ENCODE data around the gene FZR1.
A peak's percentile ranks its signal among the peaks of the same experiment; 100 is the strongest.

FZR1 gene

GRCh38 chr19:3544742-3545668, 38.9 kb downstream of the FZR1 start:
- DNase-seq = peak; percentile 90
- Mint-ChIP-seq H3K36me3 (ENCODE audit: low read depth) (peaks cover 55% of the 10 kb centered on the region), H3K4me1 (ENCODE audit: low read depth) (peaks cover 9% of the 10 kb centered on the region), H3K9me3 (no peaks in the 10 kb centered on the region), H3K27ac (peak overlapping the region; percentile 87), H3K4me3 (peak overlapping the region; percentile 27), H3K27me3 (no peaks in the 10 kb centered on the region)

DNA sequence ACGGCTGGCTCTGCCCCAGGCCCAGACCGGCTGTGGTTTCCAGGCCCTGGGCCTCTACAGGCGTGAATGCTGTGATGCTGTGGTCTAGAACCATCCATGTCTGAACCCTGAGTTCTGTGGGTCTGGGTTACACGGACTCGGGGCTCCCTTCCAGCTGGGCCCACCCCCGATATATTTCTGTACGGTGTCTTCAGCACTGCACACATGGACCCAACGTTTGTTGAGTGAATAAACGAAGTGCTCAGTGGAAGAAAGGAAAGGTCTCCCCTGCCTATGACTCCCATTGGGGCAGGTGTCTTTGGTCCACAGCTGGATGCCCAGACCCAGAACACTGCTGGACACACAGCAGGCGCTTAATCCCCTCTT, 39.5 kb downstream of the FZR1 start:
- H3K4me1 Mint-ChIP-seq (ENCODE audit: low read depth) = peaks cover 9% of the 10 kb centered on the region
- H3K27me3 Mint-ChIP-seq = no peaks in the 10 kb centered on the region
- H3K27ac Mint-ChIP-seq = peak overlapping the region; percentile 87
- H3K36me3 Mint-ChIP-seq (ENCODE audit: low read depth) = peaks cover 57% of the 10 kb centered on the region
- DNase-seq = no peak
- no peaks in the 10 kb centered on the region for H3K9me3 Mint-ChIP-seq
- H3K4me3 Mint-ChIP-seq = no peak overlapping the region

GRCh38 chr19:3546119-3546518, 40.0 kb downstream of the FZR1 start:
- Mint-ChIP-seq H3K4me1 (ENCODE audit: low read depth) (peaks cover 12% of the 10 kb centered on the region), H3K9me3 (no peaks in the 10 kb centered on the region), H3K36me3 (ENCODE audit: low read depth) (peaks cover 61% of the 10 kb centered on the region), H3K27ac (peak overlapping the region; percentile 87), H3K27me3 (no peaks in the 10 kb centered on the region), H3K4me3 (no peak overlapping the region)
- DNase-seq = no peak

- Mint-ChIP-seq H3K4me1 (ENCODE audit: low read depth) (peaks cover 17% of the 10 kb centered on the region), H3K27ac (peak overlapping the region; percentile 14), H3K4me3 (no peak overlapping the region), H3K27me3 (no peaks in the 10 kb centered on the region), H3K36me3 (ENCODE audit: low read depth) (peaks cover 63% of the 10 kb centered on the region), H3K9me3 (no peaks in the 10 kb centered on the region)
- peak; percentile 59 for DNase-seq
Observed at GRCh38 chr19:3547301-3547731, 41.2 kb downstream of the FZR1 start.

DNA sequence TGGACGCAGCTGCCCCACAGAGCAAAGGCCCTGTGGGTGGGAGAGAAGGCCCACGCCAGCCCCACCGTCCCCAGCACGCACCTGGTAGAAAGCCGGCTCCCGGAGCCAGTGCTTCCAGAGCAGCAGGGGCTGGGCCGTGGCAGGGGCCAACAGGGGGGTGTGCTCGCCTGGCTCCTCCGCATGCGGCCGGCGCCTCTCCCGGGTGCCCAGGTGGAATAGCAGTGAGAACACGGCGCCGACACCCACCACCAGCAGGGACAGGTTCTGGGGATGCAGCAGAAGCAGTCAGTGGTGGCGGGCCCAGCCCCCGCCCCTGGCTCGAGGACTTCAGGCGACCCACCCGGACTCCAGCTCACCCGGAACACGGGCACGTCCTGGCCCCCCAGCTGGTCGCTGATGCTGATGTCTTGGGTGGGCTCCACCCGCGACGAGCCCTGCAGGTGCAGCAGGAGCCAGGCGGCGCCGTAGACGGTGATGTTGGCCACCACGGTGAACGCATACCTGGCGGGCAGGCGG, 41.7 kb downstream of the FZR1 start:
- peaks cover 21% of the 10 kb centered on the region for H3K4me1 Mint-ChIP-seq (ENCODE audit: low read depth)
- peaks cover 65% of the 10 kb centered on the region for H3K36me3 Mint-ChIP-seq (ENCODE audit: low read depth)
- H3K27me3 Mint-ChIP-seq = no peaks in the 10 kb centered on the region
- no peaks in the 10 kb centered on the region for H3K9me3 Mint-ChIP-seq
- peak overlapping the region; percentile 14 for H3K27ac Mint-ChIP-seq
- no peak for DNase-seq
- no peak overlapping the region for H3K4me3 Mint-ChIP-seq

DNA sequence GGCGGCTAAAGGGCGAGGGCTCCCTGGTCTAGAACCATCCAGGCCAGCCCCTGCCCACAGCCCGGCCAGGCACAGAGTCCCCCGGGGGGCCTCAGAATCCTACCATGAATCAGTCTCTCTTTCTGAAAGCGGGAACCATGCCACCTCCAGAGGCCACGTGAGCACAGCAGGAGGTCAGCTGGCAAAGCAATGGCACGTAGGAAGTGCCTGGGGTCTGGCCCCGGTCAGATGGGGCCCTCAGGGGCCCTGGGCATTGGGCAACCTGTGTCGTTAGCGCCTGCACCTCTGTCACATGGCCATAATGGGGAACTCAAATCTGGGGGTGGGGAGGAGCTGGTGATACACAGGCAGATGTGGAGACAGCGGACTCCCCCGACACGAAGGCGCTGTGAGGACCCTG, 42.5 kb downstream of the FZR1 start:
- Mint-ChIP-seq H3K27me3 (no peaks in the 10 kb centered on the region), H3K9me3 (no peaks in the 10 kb centered on the region), H3K4me1 (ENCODE audit: low read depth) (peaks cover 25% of the 10 kb centered on the region), H3K27ac (peak overlapping the region; percentile 8), H3K4me3 (no peak overlapping the region), H3K36me3 (ENCODE audit: low read depth) (peaks cover 68% of the 10 kb centered on the region)
- DNase-seq = no peak

DNA sequence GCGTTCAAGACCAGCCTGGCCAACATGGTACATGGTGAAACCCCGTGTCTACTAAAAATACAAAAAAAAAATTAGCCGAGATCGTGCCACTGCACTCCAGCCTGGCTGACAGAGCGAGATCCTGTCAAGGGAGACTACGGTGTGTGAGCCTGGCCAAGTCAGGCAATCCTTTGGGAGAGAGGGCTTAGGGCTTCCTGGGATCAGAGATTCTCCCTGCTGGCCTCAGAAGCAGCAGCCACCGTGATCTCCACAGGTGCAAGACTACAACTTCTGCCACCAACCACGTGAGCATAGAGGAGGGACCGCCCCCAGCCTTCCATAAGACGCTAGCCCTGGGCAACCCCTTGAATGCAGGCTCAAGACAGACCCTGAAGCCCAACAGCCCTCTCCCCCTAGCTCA, 43.7 kb downstream of the FZR1 start:
- no peaks in the 10 kb centered on the region for H3K27me3 Mint-ChIP-seq
- peaks cover 32% of the 10 kb centered on the region for H3K4me1 Mint-ChIP-seq (ENCODE audit: low read depth)
- DNase-seq = no peak
- no peak overlapping the region for H3K4me3 Mint-ChIP-seq
- H3K9me3 Mint-ChIP-seq = no peaks in the 10 kb centered on the region
- peaks cover 69% of the 10 kb centered on the region for H3K36me3 Mint-ChIP-seq (ENCODE audit: low read depth)
- H3K27ac Mint-ChIP-seq = no peak overlapping the region

GRCh38 chr19:3550947-3551791, 45.1 kb downstream of the FZR1 start:
- no peak for DNase-seq
- no peaks in the 10 kb centered on the region for H3K9me3 Mint-ChIP-seq
- peaks cover 37% of the 10 kb centered on the region for H3K4me1 Mint-ChIP-seq (ENCODE audit: low read depth)
- peaks cover 67% of the 10 kb centered on the region for H3K36me3 Mint-ChIP-seq (ENCODE audit: low read depth)
- no peak overlapping the region for H3K4me3 Mint-ChIP-seq
- peak overlapping the region; percentile 76 for H3K27ac Mint-ChIP-seq
- no peaks in the 10 kb centered on the region for H3K27me3 Mint-ChIP-seq

DNA sequence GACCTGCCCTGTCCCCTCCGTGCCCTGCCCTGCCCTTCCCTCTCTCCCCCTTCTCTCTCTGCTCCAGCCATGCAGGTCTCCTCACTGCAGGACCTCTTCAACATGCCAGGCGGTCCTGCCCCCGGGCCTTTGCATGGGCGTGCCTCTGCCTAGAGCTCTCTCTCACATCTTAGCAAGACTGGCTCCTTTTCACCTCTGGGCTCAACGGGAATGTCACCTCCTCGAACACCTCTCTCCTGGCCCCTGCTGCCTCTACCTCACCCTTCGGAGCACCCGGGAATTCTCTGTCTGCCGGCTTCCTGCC, 45.6 kb downstream of the FZR1 start:
- peak overlapping the region; percentile 76 for H3K27ac Mint-ChIP-seq
- peaks cover 68% of the 10 kb centered on the region for H3K36me3 Mint-ChIP-seq (ENCODE audit: low read depth)
- peaks cover 42% of the 10 kb centered on the region for H3K4me1 Mint-ChIP-seq (ENCODE audit: low read depth)
- no peak overlapping the region for H3K4me3 Mint-ChIP-seq
- H3K27me3 Mint-ChIP-seq = no peaks in the 10 kb centered on the region
- DNase-seq = no peak
- no peaks in the 10 kb centered on the region for H3K9me3 Mint-ChIP-seq

- H3K9me3 Mint-ChIP-seq = no peaks in the 10 kb centered on the region
- H3K36me3 Mint-ChIP-seq (ENCODE audit: low read depth) = peaks cover 47% of the 10 kb centered on the region
- H3K4me1 Mint-ChIP-seq (ENCODE audit: low read depth) = peaks cover 48% of the 10 kb centered on the region
- H3K27ac Mint-ChIP-seq = peak overlapping the region; percentile 95
- H3K27me3 Mint-ChIP-seq = no peaks in the 10 kb centered on the region
- peak overlapping the region; percentile 97 for H3K4me3 Mint-ChIP-seq
- no peak for DNase-seq
Observed at GRCh38 chr19:3554254-3555083, 48.4 kb downstream of the FZR1 start.

DNA sequence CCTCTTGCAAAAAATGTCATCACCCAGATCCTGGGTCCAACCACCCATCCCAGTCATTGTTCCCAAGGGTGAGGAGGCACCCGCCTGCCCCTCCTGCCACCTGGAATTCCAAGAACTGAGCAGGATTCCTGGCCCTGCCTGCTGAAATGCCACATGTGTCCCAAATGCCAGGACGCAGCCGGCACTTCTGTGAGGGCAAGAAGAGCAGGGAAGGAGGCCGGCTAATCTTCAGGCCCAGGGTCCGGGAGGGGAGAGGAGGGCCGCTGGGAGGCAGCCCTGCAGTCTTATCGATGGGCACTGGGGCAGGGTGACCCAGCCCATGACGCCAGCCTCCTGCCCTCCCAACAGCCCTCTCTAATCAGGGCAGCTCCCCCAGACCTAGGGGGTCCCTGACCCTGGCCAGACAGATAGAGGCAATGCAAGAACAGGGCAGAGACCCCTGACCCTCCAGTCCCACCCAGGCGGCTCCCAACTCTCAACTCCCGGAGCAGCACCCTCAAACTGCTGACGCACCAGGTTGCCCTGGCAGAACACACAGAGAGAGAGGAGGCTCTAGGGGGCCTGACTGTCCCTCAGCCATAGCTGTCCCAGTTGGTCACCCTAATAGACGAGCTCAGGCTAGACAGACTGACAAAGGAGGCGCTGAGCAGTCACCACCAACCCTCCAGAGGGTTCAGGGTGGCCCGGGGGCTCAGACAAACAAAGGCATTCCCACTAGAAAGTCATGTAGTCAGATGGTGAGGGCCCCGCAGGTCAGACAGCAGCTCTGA, 49.7 kb downstream of the FZR1 start:
- Mint-ChIP-seq H3K27ac (peak overlapping the region; percentile 95), H3K4me1 (ENCODE audit: low read depth) (peaks cover 47% of the 10 kb centered on the region), H3K9me3 (no peaks in the 10 kb centered on the region), H3K27me3 (no peaks in the 10 kb centered on the region), H3K36me3 (ENCODE audit: low read depth) (peaks cover 36% of the 10 kb centered on the region), H3K4me3 (peak overlapping the region; percentile 97)
- DNase-seq = no peak

DNA sequence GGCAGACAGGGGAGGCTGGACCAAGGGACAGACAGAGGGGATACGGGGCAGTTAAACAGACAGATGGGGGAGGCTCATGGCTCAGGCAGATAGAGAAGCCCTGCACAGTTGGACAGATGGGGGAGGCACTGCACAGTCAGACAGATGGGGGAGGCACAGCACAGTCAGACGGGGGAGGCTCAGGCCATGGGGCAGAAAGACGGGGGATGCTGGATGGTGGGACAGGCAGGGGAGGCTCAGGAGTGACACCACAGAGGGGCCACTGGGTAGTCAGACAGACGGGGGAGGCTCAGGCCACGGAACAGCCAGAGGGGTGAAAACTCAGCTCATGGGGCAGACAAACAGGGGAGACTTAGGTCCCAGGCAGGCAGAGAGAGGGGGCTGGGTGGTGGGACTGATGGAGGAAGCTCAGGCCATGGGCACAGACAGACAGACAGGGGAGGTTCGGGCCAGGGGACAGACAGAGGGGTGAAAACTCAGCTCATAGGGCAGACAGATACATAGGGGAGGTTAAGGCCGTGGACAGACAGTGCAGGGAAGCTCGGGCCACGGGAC, 50.4 kb downstream of the FZR1 start:
- peaks cover 45% of the 10 kb centered on the region for H3K4me1 Mint-ChIP-seq (ENCODE audit: low read depth)
- peak overlapping the region; percentile 95 for H3K27ac Mint-ChIP-seq
- H3K36me3 Mint-ChIP-seq (ENCODE audit: low read depth) = peaks cover 33% of the 10 kb centered on the region
- no peaks in the 10 kb centered on the region for H3K27me3 Mint-ChIP-seq
- no peak for DNase-seq
- peak overlapping the region; percentile 97 for H3K4me3 Mint-ChIP-seq
- H3K9me3 Mint-ChIP-seq = no peaks in the 10 kb centered on the region

DNA sequence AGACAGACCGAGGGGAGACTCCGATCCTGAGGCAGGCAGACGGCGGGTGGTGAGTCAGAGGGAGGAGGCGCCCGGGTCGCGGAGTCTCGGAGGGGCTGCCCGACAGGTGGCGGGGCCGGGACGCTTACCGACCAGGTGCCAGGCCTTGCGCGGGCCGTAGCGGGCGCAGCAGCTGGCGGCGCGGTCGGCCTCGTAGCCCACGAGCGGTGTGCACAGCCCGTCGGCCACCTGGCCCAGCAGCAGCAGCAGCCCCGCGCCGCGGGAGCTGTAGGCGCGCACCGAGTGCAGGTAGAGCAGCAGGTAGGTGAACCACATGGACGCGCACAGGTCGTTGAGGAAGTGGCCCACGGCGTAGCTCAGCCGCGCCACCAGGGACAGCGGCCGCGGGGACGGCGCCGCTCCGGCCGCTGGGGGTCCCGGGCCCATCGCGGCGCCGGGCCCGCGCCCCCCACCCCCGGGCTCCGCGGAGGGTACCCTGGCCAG, 50.9 kb downstream of the FZR1 start:
- no peaks in the 10 kb centered on the region for H3K27me3 Mint-ChIP-seq
- H3K36me3 Mint-ChIP-seq (ENCODE audit: low read depth) = peaks cover 29% of the 10 kb centered on the region
- peak overlapping the region; percentile 95 for H3K27ac Mint-ChIP-seq
- H3K9me3 Mint-ChIP-seq = no peaks in the 10 kb centered on the region
- peak; percentile 78 for DNase-seq
- peaks cover 41% of the 10 kb centered on the region for H3K4me1 Mint-ChIP-seq (ENCODE audit: low read depth)
- H3K4me3 Mint-ChIP-seq = peak overlapping the region; percentile 97

All from activated T-cell treated with anti-CD3 and anti-CD28 coated beads, Interleukin-2, amount 50 U/mL, for 24 hours (primary cell).